ENCODE data around the gene SLC7A8.

SLC7A8 gene

GRCh38 chr14:23149745-23150144, 33.7 kb downstream of the SLC7A8 start:
- TF ChIP-seq CTCF (IDR thresholded peaks at IDR 0.05; ENCODE audit: control insufficient read depth, extremely low read depth, insufficient read depth), result no peak
- no peak for DNase-seq (ENCODE audit: low read depth)
- H3K4me3 ChIP-seq (ENCODE audit: low read depth, low read length), result no peak overlapping the region

GRCh38 chr14:23148591-23149249, 34.7 kb downstream of the SLC7A8 start:
- no peak overlapping the region for H3K4me3 ChIP-seq (ENCODE audit: low read depth, low read length)
- no peak for DNase-seq (ENCODE audit: low read depth)
- TF ChIP-seq CTCF (IDR thresholded peaks at IDR 0.05; ENCODE audit: control insufficient read depth, extremely low read depth, insufficient read depth), result no peak

GRCh38 chr14:23147676-23148075, 35.8 kb downstream of the SLC7A8 start:
- no peak for DNase-seq (ENCODE audit: low read depth)
- no peak for TF ChIP-seq CTCF (IDR thresholded peaks at IDR 0.05; ENCODE audit: control insufficient read depth, extremely low read depth, insufficient read depth)
- H3K4me3 ChIP-seq (ENCODE audit: low read depth, low read length), result no peak overlapping the region

- TF ChIP-seq CTCF (IDR thresholded peaks at IDR 0.05; ENCODE audit: control insufficient read depth, extremely low read depth, insufficient read depth), result no peak
- H3K4me3 ChIP-seq (ENCODE audit: low read depth, low read length), result no peak overlapping the region
- no peak for DNase-seq (ENCODE audit: low read depth)
These were observed 36.5 kb downstream of the SLC7A8 start for GRCh38 chr14:23146980-23147379.

GRCh38 chr14:23146351-23146910, 37.0 kb downstream of the SLC7A8 start:
- DNase-seq (ENCODE audit: low read depth), result no peak
- TF ChIP-seq CTCF (IDR thresholded peaks at IDR 0.05; ENCODE audit: control insufficient read depth, extremely low read depth, insufficient read depth), result no peak
- no peak overlapping the region for H3K4me3 ChIP-seq (ENCODE audit: low read depth, low read length)

GRCh38 chr14:23145794-23146350, 37.6 kb downstream of the SLC7A8 start:
- no peak for TF ChIP-seq CTCF (IDR thresholded peaks at IDR 0.05; ENCODE audit: control insufficient read depth, extremely low read depth, insufficient read depth)
- H3K4me3 ChIP-seq (ENCODE audit: low read depth, low read length), result no peak overlapping the region
- no peak for DNase-seq (ENCODE audit: low read depth)

Measured in LNCaP clone FGC (cell line).